ENCODE data around the gene CDCA5.
A peak's percentile ranks its signal among the peaks of the same experiment; 100 is the strongest.

Gene CDCA5

DNA sequence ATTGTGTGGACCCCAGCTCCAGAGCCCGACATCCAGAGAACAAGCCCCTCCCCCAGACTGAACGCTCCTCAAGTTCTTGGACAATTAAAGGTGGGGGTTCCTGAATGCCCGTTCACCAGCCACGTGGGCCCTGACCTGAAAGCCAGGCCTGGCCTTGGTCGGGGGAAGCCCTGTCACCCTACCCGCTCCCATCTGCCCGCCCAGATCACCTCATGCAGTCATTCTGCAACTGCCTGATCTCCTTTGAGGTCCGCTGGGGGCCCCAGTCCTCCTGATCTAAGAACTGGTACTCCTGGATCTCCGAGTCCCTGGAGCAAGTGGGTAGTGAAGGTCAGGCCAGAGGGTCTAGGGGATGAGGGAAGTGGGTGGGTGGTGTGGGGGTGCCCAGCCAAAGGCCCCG, 16.4 kb downstream of the CDCA5 start:
- no peak for DNase-seq

DNA sequence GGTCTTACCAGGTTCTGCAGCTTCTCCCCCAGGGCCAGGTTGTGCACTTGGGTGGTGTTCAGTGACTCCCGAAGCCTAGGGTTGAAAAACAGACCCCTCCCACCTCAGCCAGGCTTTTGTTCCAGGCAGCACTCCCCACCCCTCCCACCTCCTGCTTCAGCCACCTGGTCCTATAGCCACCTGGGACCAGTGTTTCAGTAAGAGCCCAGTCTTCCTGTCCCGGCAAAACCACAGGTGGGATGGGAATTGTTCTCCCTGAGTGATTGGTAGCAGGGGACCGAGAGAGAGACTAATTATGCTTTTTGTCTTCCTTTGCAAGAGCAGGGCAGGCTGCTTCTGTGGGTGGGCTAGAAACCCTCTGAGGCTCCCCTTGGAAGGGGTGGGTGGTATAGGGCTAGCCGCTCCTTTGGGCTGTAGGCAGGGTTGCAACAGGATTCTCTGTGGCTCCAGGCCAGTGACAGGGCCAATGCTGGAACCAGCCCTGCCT, 17.0 kb downstream of the CDCA5 start:
- no peak for DNase-seq

DNA sequence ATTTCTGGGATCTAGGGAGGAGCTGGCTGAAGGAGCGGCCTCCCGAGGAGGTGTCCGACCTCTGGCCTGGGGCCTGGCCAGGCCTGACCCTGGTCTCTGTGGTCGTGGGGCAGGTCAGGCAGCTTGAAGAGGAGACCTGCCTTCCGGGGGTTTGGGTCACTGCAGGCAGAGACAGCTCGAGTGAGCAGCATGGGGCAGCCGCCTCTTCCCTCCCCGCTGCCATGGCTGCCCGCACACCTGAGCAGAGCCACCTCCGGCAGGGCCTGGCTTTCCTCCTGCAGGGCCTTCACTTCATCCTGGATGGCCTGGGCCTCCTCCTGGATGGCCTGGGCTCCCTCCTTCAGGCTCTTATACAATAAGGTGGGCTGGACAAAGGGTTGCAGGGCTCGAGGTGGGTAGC, 17.5 kb downstream of the CDCA5 start:
- DNase-seq, result no peak

DNA sequence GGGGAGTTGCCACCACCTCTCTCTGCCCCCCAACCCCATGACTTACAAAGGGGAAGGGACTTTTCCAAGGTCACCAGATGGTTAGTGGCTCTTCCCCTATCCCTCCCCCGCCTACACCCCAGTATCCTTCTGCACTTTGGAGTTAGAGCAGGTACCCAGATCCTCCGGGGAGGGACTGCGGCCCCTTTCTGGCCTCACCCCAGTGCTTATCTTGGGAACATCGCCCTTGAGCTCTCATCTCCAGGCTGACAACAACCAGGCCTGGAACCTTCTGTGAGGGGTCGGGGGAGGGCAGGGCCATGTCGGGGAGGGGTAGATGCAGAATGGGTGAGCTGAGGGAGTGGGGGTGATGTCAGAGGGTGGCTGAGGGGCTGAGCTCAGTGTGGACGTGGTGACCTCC, 18.0 kb downstream of the CDCA5 start:
- DNase-seq, result no peak

DNA sequence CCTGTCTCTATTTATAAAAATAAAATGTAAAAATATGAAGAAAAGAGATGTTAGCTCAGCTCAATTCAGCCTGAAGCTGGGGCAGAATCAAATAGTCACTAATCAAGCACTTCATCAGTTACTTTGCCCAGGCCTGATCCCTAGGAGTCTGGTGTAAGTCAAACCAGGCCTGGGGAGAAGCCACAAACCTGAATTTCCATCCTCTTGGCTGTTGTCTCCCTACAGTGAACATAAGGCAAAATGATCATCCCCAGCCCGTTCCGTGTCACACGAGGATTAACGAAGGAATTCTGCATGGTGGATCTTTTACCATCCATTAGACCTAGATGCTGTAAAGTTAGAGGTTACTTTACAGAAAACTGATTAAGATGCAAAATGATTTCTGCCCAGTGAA, 19.0 kb downstream of the CDCA5 start:
- no peak for DNase-seq

DNA sequence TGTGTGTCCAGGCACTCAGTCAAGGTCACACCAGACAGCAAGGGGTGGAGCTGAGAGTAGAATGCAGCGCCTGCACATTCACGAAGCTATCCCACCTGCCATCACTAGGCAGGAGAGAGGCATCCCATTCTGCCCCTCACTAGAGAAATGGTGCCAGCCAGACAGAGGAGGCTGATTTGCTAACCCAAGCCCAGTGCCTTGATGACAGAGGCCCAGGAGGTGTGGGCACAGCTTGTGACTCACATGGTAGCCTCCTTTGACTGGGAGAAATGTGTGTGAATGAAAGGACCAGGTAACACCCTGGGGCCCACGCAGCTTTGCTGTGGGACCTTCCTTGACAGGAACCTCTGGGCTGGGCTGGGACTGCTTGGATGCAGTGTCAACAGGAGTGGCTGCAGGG, 20.3 kb downstream of the CDCA5 start:
- DNase-seq, result no peak

DNA sequence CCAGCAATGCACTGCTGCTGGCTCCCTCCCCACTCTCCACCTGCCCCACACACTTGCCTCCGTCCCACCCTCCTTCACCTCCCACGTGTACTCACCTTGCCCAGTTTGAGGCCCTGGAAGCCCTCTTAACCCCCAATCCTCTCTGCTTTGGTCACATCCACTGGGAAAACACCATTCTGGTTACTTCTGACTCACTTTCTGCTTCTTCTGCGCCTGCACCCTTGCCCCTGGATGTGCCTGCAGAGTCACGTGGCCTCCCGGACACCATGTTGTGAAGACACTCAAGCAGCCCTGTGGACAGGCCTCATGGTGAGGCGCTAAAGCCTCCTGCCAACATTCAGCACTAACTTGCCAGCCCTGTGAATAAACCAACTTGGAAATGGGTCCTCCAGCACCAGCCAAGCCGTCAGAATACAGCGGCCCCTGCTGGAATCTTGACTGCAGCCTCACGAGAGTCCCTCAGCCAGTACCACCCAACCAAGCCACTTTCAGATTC, 22.9 kb downstream of the CDCA5 start:
- no peak for DNase-seq

DNA sequence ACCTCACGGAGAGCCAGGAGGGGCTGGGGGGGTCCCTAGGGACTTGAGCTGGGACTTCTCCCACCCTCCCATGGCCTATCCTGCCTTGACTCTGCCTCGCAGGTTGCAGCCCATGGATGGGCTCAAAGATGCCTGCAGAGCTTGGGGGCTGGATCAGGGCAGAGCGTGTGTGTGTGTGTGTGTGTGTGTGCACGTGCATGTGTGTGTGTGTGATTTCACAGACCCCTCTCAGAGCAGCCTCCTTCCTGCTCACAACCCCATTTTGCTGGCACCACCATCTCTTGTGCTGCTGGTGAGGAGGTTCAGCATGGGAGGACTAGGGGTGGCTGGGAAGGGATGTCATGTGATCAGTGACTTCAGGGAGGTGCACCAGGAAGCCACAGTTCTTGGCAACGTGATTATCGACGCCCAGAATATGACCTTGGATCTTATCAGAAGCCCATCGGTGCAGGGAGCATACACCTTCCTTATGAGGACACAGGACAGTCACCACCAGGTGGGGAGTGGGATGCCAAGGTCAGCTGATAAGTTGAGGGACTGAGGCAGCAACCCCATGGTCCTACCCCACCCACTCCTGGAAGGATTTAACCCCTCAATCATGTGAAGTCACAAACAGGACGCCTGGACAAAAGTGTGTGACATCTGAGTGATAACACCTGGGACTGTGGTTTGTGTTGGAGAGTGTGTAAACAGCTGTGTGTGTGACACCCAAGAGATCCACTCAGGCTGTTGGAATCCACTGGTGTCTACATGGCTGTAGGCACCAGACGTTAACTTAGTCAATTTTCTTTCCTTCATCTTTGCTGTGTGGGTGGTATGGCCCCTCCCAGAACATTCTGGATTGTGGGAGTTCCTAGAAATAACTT, 23.6 kb downstream of the CDCA5 start:
- no peak for DNase-seq

DNA sequence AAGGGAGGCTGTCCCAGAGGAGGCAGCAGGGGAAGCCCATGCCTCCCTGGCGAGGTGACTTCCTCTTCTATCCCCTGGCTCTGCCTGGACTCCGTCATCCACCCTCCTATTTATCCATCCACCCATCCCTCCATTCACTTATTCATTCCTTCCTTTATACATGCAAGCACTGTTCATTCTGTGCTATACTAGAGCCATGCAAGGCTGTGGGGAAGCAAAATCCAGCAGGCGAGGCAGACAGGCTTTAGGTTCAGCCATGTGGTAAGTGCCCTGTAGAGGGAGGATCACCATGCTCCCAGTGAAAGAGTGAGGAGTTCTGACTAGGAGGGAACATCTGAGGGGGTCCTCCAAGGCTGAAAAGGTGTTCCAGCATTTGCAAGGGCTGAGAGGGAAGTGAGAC, 24.3 kb downstream of the CDCA5 start:
- DNase-seq, result no peak

DNA sequence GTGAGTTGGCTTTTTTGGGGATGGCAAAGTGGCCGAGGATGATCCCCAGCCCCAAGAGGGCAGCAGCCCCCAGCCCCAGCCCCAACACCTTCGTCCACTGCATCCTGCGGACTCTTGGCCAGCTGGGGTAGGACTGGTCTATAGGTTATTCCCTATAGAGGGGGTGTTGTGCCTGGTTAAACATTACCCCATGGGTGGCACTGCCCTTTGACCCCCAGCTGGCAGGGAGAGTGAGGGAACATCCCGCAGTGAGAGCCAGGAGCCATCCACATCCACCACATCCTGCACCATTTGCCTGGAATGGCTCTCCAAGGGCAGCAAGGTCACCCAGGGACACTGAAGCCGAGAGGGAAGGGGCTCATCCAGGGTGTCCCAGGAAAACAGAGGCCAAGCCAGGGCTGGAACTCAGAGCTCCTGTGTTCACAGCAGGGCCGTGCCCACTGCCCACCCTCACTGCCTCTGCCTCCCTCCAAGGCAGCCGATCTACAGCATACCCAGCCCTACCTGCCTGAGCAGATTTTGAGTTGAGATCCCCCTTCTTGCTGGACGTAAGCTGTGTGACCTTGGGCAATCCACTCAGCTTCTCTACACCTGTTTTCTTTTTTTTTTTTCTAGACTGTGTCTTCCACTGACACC, 25.3 kb downstream of the CDCA5 start, which contains the start of gene NAALADL1:
TSS of gene NAALADL1 (minus strand) at position 135 of the 636 bp plus-strand sequence. CDS start at position 103, 32 bp downstream.
- DNase-seq, result no peak

DNA sequence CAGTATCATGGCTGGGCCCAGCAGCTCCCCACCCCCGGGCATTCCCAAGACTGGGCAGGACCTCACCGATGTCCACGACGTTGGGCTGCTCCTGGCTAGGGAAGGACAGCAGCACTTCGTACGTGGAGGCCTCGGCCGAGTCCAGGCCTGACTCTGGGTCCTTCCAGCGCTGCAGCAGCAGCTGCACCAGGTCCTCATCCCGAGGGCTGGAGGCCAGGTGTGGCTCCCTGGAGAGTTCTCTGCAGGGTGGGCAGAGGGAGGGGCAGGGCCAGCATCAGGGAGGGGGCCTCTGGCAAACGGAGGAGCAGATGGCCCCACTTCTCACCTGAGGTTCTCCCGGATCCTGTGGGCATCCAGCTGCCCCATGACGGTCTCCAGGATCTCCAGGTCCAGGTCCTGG, 25.8 kb downstream of the CDCA5 start:
- DNase-seq, result no peak

DNA sequence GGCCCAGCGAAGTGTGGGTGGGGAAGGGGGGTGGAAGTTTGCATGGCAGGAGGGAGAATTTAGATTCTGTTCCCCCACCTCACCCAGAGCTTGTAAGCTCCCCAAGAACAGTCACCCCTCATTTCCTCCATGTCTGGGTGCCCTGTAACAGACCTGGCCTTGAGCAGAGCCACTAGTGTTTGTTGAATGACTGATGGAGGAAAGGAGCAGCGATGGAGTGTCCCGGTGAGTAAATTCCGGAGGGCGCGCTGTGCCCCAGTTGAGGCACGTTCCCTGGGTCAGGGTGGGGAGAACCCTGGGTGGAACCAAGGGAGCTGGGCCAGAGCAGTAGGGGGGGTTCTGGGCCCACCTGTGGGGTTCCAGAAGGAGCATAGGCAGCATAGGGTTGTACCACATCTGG, 26.3 kb downstream of the CDCA5 start:
- DNase-seq, result no peak

DNA sequence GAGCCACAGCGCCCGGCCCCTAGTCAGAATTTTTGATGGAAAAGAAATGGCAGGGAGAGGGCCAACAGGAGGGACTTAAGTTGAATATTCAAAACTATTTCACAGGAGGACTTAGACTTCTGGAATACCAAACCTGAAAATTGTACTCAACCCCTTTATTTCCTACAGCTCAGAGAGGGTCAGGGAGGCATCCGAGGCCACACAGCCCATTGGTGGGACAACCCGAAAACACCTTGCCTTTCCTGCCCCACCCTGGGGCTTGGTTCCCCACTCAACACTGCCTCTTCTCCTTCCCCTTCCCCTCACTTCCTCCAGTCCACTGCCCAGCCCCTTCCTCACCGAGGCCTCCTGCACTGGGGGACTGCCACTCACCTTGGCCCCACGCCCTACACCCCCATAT, 26.8 kb downstream of the CDCA5 start:
- DNase-seq, result no peak

DNA sequence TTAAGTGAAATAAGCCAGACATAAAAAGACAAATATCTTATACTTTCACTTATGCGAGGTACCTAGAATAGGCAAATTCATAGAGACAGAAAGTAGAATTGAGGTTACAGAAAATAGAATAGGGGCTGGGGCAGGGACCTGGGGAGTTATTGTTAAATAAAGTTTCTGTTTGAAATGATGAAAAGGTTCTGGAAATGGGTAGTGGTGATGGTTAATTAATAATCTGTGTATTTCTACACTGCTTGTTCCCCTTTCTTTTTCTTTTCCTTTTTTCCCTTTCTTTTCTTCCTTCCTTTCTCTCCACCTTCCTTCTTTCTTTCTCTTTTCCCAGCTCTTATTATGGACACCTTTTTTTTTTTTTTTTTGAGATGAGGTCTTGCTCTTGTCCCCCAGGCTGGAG, 28.3 kb downstream of the CDCA5 start:
- no peak for DNase-seq

DNA sequence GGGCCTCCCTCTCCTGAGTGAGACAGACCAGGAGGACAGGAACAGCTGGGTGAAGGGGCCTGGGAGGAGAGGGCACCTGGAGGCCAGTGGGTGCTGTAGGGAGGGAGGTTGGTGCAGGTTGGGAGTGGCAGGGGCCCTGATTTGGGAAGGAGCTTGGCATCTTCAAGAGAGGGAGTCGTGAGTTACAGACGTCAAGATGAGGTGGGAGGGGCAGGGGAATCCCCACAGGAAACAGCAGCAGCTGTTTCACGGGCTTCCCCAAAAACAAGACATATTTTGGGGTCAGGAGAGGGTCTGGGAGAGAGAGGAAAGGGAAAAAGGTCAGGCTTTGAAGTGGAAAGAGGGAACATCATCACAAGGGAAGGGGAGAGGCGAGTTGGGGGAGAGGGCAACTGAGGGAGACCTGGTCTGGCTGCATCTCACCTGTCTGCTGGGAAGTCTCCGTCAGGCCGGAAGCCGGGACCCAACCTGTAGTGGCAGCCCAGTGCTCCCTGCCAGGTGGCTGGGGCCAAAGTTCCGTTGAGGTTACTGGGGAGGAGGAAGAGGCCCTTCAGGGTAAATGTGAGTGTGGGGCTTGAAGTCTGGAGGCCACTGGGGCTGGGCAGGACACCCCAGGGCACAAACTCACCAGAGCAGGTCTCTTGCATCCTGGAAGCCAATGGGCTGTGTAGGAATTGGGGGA, 29.9 kb downstream of the CDCA5 start:
- no peak for DNase-seq

DNA sequence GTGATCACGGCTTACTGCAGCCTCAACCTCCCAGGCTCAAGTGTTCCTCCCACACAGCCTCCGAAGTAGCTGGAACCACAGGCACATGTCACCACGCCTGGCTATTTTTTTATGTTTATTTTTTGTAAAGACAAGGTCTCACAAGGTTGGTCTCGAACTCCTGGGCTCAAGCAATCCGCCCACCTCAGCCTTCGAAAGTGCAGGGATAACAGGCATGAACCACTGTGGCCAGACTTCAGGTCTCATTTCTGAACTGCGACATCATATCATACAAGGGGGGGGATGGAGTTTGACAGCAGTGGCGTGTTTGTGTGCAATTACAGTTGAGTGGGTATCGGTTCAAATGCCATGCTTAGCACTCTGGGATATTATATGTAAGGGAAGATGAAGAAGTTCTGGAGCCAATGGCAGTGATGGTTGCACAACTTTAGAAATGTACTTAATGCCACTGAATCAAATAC, 32.4 kb downstream of the CDCA5 start:
- no peak for DNase-seq

DNA sequence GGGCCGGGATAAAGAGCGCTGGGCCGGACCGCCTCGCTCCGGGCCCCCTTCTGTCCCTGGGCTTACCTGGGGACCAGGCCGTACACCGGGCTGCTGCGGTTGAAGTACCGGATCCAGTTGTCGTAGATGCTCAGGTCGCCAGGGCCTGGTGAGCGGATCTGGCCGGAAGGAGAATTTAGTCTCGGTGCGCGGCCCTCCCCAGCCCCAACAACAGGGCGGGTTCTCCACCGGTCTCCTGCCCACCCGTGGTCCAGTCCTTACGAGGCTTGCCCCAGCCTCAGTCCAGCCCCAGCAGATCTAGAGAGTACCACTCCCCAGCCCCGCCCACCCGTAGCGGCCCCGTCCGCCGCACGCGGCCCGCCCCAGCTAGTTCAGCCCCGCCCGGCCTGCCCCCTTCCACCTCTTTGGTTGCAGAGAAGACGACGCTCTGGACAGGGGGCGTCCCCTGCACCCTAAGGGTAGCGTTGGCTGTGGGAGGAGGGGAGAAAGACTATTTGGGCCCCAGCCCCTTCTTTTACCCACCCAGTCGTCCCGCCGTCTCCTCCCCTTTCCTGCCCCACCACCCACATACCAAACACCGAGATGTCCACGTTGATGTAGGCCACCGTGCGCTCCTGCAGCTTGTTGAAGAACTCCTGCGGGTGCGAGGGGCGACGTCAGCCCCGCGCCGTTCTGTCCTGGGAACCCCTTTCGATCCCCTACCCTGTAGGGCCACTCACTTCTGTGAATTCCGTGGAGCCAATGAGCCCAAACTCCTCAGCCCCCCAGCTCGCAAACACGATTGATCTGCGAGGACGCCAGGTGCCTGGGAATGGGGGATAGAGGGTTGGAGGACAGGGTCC, 36.0 kb downstream of the CDCA5 start:
- peak; percentile 43 for DNase-seq

DNA sequence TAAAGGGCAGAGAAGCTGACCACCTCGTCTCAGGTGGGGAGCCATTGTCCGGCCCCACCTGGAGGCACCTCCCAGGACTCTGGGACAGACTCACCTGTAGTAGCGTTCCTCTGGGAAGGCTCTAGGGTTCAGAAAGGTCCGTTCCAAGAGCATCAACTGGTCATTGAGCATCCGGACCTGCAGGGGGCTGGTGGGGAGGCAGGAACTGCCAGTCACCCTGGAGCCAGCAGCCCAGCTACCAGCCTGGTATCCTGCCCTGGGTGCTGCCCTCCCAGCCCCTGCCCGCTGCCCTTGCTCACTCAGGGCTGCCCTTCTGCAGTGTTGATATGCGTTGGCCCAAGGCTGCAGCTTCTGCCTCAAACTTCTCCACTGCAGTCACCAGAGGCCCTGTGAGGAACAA, 38.1 kb downstream of the CDCA5 start:
- no peak for DNase-seq

DNA sequence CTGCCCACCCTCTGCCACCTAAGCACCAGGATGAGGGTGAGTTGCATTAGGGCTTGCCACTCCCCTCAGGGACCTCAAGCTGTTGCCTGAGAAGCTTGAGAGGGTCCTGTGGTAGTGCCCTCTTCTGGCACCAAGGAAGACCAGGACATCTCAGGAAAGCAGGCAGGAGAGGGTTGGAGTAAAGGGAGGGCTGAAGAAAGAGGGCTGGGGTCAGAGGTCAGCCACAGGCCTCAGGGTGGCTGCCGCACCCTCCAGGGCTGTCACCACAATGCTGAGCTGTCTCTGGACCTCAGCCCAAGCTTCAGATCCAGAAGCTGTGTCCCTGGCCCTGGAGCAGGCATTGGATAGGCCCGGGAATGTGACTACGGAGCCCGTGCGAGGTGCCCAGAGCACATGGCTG, 38.8 kb downstream of the CDCA5 start:
- DNase-seq, result no peak

DNA sequence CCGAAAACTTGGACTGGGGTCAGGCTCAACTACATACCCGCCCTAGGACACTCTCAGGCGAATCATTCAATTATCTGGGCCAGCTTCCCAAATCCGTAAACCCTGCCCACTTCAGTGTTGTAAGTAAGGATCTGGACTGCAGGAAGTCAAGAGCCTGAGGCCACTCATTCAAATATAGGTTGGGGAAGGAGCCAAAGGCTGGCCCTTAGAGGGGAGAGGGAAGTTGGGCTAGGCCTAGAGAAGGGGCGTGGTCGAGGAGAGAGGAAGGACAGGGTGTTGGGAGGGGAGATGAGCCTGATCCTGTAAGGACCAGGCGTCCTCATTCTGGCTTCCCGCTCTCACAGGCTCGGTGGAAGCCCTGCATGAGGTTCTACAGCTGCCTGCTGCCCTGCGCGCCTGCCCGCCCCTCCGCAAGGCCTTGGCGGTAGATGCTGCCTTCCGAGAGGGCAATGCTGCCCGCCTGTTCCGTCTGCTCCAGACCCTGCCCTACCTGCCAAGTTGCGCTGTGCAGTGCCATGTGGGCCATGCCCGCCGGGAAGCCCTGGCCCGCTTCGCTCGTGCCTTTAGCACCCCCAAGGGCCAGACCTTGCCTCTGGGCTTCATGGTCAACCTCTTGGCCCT, 39.8 kb downstream of the CDCA5 start:
- DNase-seq, result no peak

DNA sequence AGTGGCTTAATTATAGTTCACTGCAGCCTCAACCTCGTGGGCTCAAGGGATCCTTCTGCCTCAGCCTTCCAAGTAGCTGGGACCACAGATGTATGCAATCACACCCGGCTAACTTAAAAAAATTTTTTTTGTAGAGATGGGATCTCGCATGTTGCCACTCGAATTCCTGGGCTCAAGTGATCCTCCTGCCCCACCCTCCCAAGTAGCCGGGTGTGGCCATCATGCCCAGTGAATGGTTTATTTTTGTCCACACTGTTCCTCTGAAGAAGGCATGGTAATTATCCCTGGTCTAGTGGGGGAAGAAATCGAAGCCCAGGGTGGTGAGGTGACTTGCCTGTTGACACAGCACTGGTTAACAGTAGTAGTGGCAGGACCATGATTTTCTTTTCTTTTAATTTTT, 40.9 kb downstream of the CDCA5 start:
- no peak for DNase-seq

Measured in activated CD4-positive, CD25-positive, alpha-beta regulatory T cell treated with anti-CD3 and anti-CD28 coated beads, Interleukin-2, amount 50 U/mL, for 72 hours (primary cell).